ENCODE results near the gene PEX5L.

The PEX5L gene

GRCh38 chr3:180004542-180004941 lies 32.2 kb downstream of the PEX5L start:
- no peak for DNase-seq

GRCh38 chr3:180002006-180002405 lies 34.7 kb downstream of the PEX5L start:
- DNase-seq: no peak

- DNase-seq: no peak
These were observed 36.2 kb downstream of the PEX5L start for GRCh38 chr3:180000500-180000899.

- no peak for DNase-seq
These were observed 41.3 kb downstream of the PEX5L start for GRCh38 chr3:179995406-179995805.

- DNase-seq: no peak
These were observed 44.9 kb downstream of the PEX5L start for GRCh38 chr3:179991883-179992282.

- DNase-seq: no peak
These were observed 45.6 kb downstream of the PEX5L start for GRCh38 chr3:179991104-179991503.

- no peak for DNase-seq
These were observed 55.1 kb downstream of the PEX5L start for GRCh38 chr3:179981646-179982045.

GRCh38 chr3:179977356-179977755 lies 59.4 kb downstream of the PEX5L start:
- no peak for DNase-seq

GRCh38 chr3:179973931-179974361 lies 62.8 kb downstream of the PEX5L start:
- no peak for DNase-seq

GRCh38 chr3:179972881-179973423 lies 63.8 kb downstream of the PEX5L start:
- no peak for DNase-seq

GRCh38 chr3:179971280-179971679 lies 65.5 kb downstream of the PEX5L start:
- no peak for DNase-seq

GRCh38 chr3:179970746-179971145 lies 66.0 kb downstream of the PEX5L start:
- DNase-seq: no peak

- DNase-seq: no peak
These were observed 67.2 kb downstream of the PEX5L start for GRCh38 chr3:179969525-179969924.

GRCh38 chr3:179967622-179968021 lies 69.1 kb downstream of the PEX5L start:
- DNase-seq: no peak

GRCh38 chr3:179964890-179965289 lies 71.8 kb downstream of the PEX5L start:
- DNase-seq: no peak

GRCh38 chr3:179962629-179963387 lies 73.9 kb downstream of the PEX5L start:
- DNase-seq: no peak

GRCh38 chr3:179961703-179962078 lies 75.0 kb downstream of the PEX5L start:
- no peak for DNase-seq

GRCh38 chr3:179961071-179961702 lies 75.5 kb downstream of the PEX5L start:
- no peak for DNase-seq

GRCh38 chr3:179958759-179959158 lies 78.0 kb downstream of the PEX5L start:
- DNase-seq: no peak

- DNase-seq: no peak
These were observed 78.6 kb downstream of the PEX5L start for GRCh38 chr3:179958143-179958542.

- no peak for DNase-seq
These were observed 79.4 kb downstream of the PEX5L start for GRCh38 chr3:179957264-179957845.

GRCh38 chr3:179956416-179956830 lies 80.3 kb downstream of the PEX5L start:
- no peak for DNase-seq

GRCh38 chr3:179955809-179956208 lies 80.9 kb downstream of the PEX5L start:
- no peak for DNase-seq

- no peak for DNase-seq
These were observed 81.5 kb downstream of the PEX5L start for GRCh38 chr3:179955286-179955685.
